ENCODE data around the gene TMEM141.

Gene TMEM141

DNA sequence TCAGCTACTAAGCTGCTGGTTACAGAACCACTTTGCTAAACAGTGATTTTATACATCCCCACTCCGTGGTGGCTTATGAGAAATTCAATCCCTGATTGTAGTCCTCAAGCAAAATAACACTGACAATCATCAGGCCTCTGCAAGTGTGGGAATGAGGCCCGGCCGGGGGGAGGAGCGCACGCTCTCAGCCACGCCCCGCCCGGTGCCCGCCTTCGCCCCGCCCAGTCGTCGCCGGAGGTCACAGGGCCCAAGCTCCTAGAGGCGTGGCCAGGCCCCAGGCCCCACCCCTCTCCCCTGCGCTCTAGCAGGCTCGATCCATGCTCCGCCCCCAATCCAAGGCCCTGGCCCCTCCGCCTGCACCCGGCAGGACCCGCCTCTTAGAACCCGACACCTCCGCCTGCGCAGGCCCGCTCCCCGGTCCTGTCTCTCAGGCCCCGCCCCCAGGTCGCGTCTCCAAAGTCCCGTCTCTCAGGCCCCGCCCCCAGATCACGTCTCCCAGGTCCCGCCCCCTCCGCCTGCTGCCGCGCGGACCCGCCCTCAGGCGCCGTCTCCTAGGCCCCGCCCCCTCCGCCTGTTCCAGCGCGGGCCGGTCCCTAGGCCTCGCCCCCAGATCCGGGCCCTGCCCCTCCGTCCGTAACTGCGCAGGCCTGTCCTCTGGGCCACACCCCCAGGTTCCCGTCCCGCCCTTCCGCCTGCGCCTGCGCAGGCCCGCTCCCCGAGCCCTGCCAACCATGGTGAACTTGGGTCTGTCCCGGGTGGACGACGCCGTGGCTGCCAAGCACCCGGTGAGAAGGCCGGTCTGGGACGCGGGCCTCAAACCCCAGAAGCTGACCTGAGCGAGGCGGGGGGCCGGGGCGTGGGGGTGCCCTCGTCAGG, at the start of gene TMEM141:
TSS of gene TMEM141 (plus strand) at position 705 of the 876 bp plus-strand sequence. CDS start at position 732, 27 bp downstream.
- DNase-seq (ENCODE audit: low spot score) = peak; percentile 74
- TF ChIP-seq, protein P1, sequence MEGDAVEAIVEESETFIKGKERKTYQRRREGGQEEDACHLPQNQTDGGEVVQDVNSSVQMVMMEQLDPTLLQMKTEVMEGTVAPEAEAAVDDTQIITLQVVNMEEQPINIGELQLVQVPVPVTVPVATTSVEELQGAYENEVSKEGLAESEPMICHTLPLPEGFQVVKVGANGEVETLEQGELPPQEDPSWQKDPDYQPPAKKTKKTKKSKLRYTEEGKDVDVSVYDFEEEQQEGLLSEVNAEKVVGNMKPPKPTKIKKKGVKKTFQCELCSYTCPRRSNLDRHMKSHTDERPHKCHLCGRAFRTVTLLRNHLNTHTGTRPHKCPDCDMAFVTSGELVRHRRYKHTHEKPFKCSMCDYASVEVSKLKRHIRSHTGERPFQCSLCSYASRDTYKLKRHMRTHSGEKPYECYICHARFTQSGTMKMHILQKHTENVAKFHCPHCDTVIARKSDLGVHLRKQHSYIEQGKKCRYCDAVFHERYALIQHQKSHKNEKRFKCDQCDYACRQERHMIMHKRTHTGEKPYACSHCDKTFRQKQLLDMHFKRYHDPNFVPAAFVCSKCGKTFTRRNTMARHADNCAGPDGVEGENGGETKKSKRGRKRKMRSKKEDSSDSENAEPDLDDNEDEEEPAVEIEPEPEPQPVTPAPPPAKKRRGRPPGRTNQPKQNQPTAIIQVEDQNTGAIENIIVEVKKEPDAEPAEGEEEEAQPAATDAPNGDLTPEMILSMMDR (IDR thresholded peaks at IDR 0.05; ENCODE audit: extremely low read depth, insufficient read depth, missing control alignments) = no peak
- in situ Hi-C loops (cut with MboI; ENCODE audit: low pct_unique_long_range_greater_than_20kb, low sequenced_read_pairs, unreplicated experiment) = no loop called here

GRCh38 chr9:136741883-136742571, 49.1 kb upstream of the TMEM141 start:
- DNase-seq (ENCODE audit: low spot score) = peak; percentile 90
- TF ChIP-seq, protein P1 (IDR thresholded peaks at IDR 0.05; ENCODE audit: extremely low read depth, insufficient read depth, missing control alignments) = no peak
- in situ Hi-C loops (cut with MboI; ENCODE audit: low pct_unique_long_range_greater_than_20kb, low sequenced_read_pairs, unreplicated experiment) = no loop called here

DNA sequence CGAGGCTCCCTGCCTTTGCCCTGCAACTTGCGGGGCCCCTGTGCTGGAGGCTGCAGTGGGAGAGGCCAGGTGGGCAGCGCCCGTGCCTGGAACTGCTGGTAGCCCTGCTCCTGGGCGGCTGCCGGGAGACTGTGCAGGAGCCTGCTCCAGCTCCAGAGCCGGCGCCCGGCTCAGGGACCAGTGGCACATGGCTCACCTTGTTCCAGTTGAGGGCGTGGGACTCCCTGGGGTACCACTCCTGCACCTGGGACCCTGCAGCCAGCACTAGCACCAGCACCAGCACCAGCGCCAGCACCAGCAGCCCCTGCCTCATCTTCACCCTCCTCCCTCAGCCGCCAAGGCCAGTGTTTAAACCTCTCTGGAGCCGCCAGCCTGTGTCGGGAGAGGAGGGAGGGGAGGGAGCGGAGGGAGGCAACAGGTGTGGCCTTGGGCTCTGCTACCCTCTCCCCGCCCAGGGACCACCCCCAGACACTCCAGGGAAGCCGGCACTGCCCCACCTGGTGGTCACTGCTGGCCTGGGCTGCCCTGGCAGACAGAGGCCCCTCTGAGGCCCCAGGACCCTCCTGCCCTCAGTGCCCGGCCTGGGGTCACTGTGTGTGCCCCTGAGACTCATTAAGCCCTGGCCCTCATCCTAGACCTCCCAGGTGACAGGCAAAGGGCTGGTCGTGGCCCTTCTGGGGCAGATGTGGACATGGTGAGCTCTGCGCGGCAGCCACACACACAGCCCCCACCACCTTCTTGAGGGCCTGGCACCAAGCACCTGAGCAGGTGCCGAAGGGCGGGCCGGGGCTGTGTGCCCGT, 48.4 kb upstream of the TMEM141 start, which contains the start of gene LCN10:
TSS of gene LCN10 (minus strand) at position 350 of the 801 bp plus-strand sequence. CDS start at position 313, 37 bp downstream.
- in situ Hi-C loops (cut with MboI; ENCODE audit: low pct_unique_long_range_greater_than_20kb, low sequenced_read_pairs, unreplicated experiment) = no loop called here
- TF ChIP-seq, protein P1 (IDR thresholded peaks at IDR 0.05; ENCODE audit: extremely low read depth, insufficient read depth, missing control alignments) = peak; percentile 46
- no peak for DNase-seq (ENCODE audit: low spot score)

- in situ Hi-C loops (cut with MboI; ENCODE audit: low pct_unique_long_range_greater_than_20kb, low sequenced_read_pairs, unreplicated experiment) = no loop called here
- TF ChIP-seq, protein P1 (IDR thresholded peaks at IDR 0.05; ENCODE audit: extremely low read depth, insufficient read depth, missing control alignments) = no peak
- DNase-seq (ENCODE audit: low spot score) = no peak
These were observed 47.4 kb upstream of the TMEM141 start for GRCh38 chr9:136743639-136744211.

- TF ChIP-seq, protein P1 (IDR thresholded peaks at IDR 0.05; ENCODE audit: extremely low read depth, insufficient read depth, missing control alignments) = no peak
- in situ Hi-C loops (cut with MboI; ENCODE audit: low pct_unique_long_range_greater_than_20kb, low sequenced_read_pairs, unreplicated experiment) = no loop called here
These were observed 46.4 kb upstream of the TMEM141 start for GRCh38 chr9:136744773-136745172.

More at GRCh38 chr9:136744773-136745172, 46.4 kb upstream of the TMEM141 start:
- no peak for DNase-seq (ENCODE audit: low spot score)
